ENCODE results near the gene IGSF5.

IGSF5 gene

DNA sequence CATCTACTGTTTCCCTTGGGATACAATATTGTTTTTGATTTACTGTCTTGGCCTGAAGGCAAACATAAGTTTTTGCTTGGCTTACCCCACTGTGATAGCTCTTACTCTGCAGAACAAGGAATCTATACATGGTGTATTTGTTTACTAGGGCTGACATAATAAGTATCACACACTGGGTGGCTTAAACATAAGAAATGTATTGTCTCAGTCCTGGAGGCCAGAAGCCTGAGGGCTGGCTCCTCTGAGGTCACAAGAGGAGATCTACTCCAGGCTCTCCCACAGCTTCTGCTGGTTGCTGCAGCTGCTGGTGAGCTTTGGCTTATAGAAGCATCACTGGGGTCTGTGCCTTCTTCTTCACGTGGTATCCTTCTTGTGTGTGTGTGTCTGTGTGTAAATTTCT lies 30.7 kb upstream of the IGSF5 start:
- H3K4me1 ChIP-seq (ENCODE audit: control insufficient read depth, insufficient read depth, low read length), result 0 out of 2 replicates have a peak, but pooled peaks cover 2% of the 10 kb centered on the region
- H3K9me3 ChIP-seq (ENCODE audit: control insufficient read depth, insufficient read depth, low read length), result no peaks in the 10 kb centered on the region
- no peak overlapping the region for H3K27ac ChIP-seq (ENCODE audit: low read length)
- no peaks in the 10 kb centered on the region for H3K27me3 ChIP-seq (ENCODE audit: control insufficient read depth, insufficient read depth, low read length)
- no peak for DNase-seq (ENCODE audit: low read depth, low spot score)
- no CpG with 5 or more reads among the region's 1 CpG for WGBS (ENCODE audit: insufficient coverage, insufficient read length)
- H3K36me3 ChIP-seq (ENCODE audit: control insufficient read depth, insufficient read depth, low read length), result no peaks in the 10 kb centered on the region
- no peak overlapping the region for H3K4me3 ChIP-seq (ENCODE audit: low read length)

DNA sequence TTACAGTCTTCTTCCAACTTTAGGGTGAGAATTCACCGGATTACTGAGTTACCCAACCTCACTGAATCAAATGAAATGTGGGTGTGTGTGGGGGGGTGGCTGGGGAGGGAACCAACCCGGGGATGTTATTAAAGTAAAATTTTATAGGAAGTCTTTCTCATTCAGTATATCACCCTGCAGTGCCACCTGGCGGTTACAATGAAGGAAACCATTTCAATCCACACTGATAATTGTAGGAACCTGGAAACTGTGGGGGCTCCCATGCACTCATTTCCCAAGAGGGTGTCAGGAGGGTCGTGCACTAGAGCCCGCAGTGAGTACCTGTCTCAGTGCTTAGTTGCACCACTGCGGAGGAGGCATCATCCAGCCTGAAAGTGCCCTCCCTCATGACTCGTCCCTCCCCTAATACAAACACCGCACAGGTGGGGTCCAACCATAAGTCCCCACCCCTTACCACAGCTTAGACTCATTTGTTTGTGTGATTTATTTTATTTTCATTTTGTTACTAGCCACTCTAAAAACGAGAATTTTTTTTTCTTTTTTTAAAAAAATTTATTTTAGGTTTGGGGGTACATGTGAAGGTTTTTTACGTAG lies 29.1 kb upstream of the IGSF5 start:
- WGBS (ENCODE audit: insufficient coverage, insufficient read length), result no CpG with 5 or more reads among the region's 10 CpGs
- Histone ChIP-seq H3K4me3 (ENCODE audit: low read length) (no peak overlapping the region), H3K9me3 (ENCODE audit: control insufficient read depth, insufficient read depth, low read length) (no peaks in the 10 kb centered on the region), H3K36me3 (ENCODE audit: control insufficient read depth, insufficient read depth, low read length) (no peaks in the 10 kb centered on the region), H3K27ac (ENCODE audit: low read length) (no peak overlapping the region), H3K4me1 (ENCODE audit: control insufficient read depth, insufficient read depth, low read length) (0 out of 2 replicates have a peak, but pooled peaks cover 2% of the 10 kb centered on the region), H3K27me3 (ENCODE audit: control insufficient read depth, insufficient read depth, low read length) (no peaks in the 10 kb centered on the region)
- DNase-seq (ENCODE audit: low read depth, low spot score), result no peak

DNA sequence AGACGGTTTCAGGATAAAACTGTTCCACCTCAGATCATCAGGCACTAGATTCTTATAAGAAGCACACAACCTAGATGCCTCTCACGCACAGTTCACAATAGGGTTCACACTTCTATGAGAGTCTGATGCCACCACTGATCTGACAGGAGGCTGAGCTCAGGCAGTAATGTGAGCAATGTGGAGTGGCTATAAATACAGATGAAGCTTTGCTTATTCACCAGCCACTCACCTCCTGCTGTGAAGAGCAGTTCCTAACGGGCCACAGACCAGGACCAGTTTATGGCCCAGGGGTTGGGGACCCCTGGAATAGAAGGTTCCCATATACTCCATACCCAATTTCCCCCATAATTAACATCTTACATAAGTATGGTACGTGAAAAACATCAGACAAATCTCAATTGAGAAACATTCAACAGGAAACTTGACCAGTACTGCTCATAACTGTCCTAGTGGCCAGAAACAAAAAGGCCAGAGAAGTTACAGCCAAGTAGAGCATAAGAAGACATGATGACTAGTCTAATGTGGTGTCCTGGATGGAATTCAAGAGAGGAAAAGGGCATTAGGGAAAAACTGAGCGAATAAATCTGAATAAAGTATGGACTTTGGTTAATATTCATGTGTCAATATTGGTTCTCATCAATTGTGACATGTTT lies 24.7 kb upstream of the IGSF5 start:
- WGBS (ENCODE audit: insufficient coverage, insufficient read length), result no CpG with 5 or more reads among the region's 5 CpGs
- no peak overlapping the region for H3K4me3 ChIP-seq (ENCODE audit: low read length)
- H3K27ac ChIP-seq (ENCODE audit: low read length), result no peak overlapping the region
- no peaks in the 10 kb centered on the region for H3K27me3 ChIP-seq (ENCODE audit: control insufficient read depth, insufficient read depth, low read length)
- DNase-seq (ENCODE audit: low read depth, low spot score), result no peak
- H3K4me1 ChIP-seq (ENCODE audit: control insufficient read depth, insufficient read depth, low read length), result 0 out of 2 replicates have a peak, but pooled peaks cover 2% of the 10 kb centered on the region
- H3K9me3 ChIP-seq (ENCODE audit: control insufficient read depth, insufficient read depth, low read length), result no peaks in the 10 kb centered on the region
- H3K36me3 ChIP-seq (ENCODE audit: control insufficient read depth, insufficient read depth, low read length), result no peaks in the 10 kb centered on the region

DNA sequence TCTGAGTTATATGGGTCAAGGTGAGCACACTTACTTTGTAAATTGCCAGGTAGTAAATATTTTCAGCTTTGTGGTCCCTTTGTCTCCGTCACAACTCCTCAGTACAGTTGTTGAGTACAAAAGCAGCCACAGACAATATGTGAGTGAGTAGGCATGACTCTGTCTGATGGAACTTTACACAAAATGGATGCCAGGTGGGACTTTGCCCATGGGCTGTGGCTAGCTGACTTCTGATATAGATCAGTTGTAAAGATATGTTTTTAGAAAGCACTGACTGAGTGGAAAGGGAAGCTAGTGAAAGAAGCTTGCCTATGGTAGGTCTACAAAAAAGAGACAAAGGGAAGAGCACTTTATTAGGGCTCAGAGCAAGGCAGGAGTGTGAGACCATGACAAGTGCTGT lies 23.1 kb upstream of the IGSF5 start:
- DNase-seq (ENCODE audit: low read depth, low spot score), result no peak
- Histone ChIP-seq H3K4me3 (ENCODE audit: low read length) (no peak overlapping the region), H3K27ac (ENCODE audit: low read length) (no peak overlapping the region), H3K36me3 (ENCODE audit: control insufficient read depth, insufficient read depth, low read length) (peaks cover 3% of the 10 kb centered on the region; the same call in 1 of the 2 replicates), H3K4me1 (ENCODE audit: control insufficient read depth, insufficient read depth, low read length) (no peaks in the 10 kb centered on the region), H3K9me3 (ENCODE audit: control insufficient read depth, insufficient read depth, low read length) (no peaks in the 10 kb centered on the region), H3K27me3 (ENCODE audit: control insufficient read depth, insufficient read depth, low read length) (no peaks in the 10 kb centered on the region)
- no CpG with 5 or more reads among the region's 1 CpG for WGBS (ENCODE audit: insufficient coverage, insufficient read length)

DNA sequence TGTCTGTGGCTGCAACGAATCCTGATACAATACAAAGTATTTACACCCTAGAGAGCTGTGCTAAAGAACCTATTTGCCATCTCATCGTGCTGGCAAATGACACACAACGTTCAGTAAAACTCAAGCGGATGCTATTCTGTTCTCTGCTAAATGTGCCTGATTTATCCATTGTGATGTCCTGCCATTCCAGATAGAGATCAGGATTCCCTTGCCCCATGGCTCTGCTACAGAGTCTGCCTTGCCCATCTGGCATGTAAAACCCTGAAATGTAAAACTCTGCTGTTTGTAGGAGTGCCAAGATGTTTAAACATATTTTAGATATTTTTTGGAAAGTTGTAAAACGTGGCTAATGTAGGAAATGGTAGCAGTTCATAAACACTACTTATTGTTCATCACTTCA lies 20.0 kb upstream of the IGSF5 start:
- no peak for DNase-seq (ENCODE audit: low read depth, low spot score)
- WGBS (ENCODE audit: insufficient coverage, insufficient read length), result no CpG with 5 or more reads among the region's 5 CpGs
- no peak overlapping the region for H3K27ac ChIP-seq (ENCODE audit: low read length)
- H3K4me1 ChIP-seq (ENCODE audit: control insufficient read depth, insufficient read depth, low read length), result no peaks in the 10 kb centered on the region
- peaks cover 4% of the 10 kb centered on the region; the same call in 1 of the 2 replicates for H3K36me3 ChIP-seq (ENCODE audit: control insufficient read depth, insufficient read depth, low read length)
- no peaks in the 10 kb centered on the region for H3K27me3 ChIP-seq (ENCODE audit: control insufficient read depth, insufficient read depth, low read length)
- H3K9me3 ChIP-seq (ENCODE audit: control insufficient read depth, insufficient read depth, low read length), result no peaks in the 10 kb centered on the region
- no peak overlapping the region for H3K4me3 ChIP-seq (ENCODE audit: low read length)

DNA sequence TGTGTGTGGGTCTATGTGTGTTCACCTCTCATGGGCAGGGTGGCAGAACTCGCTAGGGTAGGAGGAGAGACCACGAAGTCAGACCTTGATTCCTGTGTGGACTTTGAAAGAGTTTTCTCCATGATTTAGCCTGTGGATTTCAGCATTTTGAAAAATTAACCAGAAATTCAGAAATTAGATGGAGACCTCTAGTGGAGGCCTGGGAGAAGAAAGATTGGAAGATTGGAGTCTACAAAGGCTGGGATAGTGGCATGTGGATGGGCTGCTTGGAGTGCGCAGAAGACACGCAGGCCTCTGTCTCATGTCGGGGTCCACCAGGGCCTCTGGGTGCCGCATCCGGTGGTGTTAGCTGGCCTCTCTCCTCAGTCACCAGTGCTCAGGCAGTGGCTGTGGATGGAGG lies 18.9 kb upstream of the IGSF5 start:
- H3K4me3 ChIP-seq (ENCODE audit: low read length), result no peak overlapping the region
- no CpG with 5 or more reads among the region's 7 CpGs for WGBS (ENCODE audit: insufficient coverage, insufficient read length)
- peaks cover 4% of the 10 kb centered on the region; the same call in 1 of the 2 replicates for H3K36me3 ChIP-seq (ENCODE audit: control insufficient read depth, insufficient read depth, low read length)
- no peak overlapping the region for H3K27ac ChIP-seq (ENCODE audit: low read length)
- H3K27me3 ChIP-seq (ENCODE audit: control insufficient read depth, insufficient read depth, low read length), result no peaks in the 10 kb centered on the region
- no peaks in the 10 kb centered on the region for H3K9me3 ChIP-seq (ENCODE audit: control insufficient read depth, insufficient read depth, low read length)
- H3K4me1 ChIP-seq (ENCODE audit: control insufficient read depth, insufficient read depth, low read length), result no peaks in the 10 kb centered on the region
- no peak for DNase-seq (ENCODE audit: low read depth, low spot score)

DNA sequence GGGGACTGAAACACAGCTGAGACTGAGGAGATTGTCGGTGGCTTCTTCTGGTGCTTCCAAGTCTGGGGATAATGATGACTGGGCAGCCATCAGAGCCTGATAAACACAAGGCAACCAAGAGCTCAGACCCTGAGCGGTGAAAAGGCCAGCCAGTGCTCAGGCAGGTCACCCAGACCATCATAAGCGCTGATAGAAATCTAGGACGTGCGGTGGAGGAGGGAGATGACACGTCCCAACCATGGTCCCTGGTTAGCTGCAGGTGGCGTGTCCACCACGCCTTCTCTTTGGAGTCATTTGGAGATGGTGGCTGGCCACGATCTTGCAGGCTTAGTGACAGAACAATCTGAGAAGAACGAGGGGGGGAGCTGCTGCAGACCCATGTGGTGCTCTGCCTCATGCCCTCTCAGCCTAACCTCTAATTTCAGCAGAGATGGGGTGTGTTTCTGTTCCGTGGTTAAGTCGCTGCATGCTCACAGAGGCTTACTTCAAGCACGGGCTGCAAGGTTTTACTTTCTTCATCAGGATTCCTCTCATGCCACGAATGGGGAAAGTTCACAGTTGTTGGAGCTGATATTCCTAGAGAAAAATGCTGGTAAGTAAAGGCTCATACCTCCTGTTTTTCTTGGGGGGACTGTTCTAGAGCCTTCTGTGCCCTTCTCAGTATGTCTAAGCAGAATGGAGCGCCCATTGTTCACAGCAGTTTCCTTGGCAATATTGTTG lies 17.4 kb upstream of the IGSF5 start:
- Histone ChIP-seq H3K27ac (ENCODE audit: low read length) (no peak overlapping the region), H3K4me1 (ENCODE audit: control insufficient read depth, insufficient read depth, low read length) (no peaks in the 10 kb centered on the region), H3K27me3 (ENCODE audit: control insufficient read depth, insufficient read depth, low read length) (no peaks in the 10 kb centered on the region), H3K4me3 (ENCODE audit: low read length) (no peak overlapping the region), H3K9me3 (ENCODE audit: control insufficient read depth, insufficient read depth, low read length) (no peaks in the 10 kb centered on the region), H3K36me3 (ENCODE audit: control insufficient read depth, insufficient read depth, low read length) (peaks cover 4% of the 10 kb centered on the region; the same call in 1 of the 2 replicates)
- no peak for DNase-seq (ENCODE audit: low read depth, low spot score)
- no CpG with 5 or more reads among the region's 15 CpGs for WGBS (ENCODE audit: insufficient coverage, insufficient read length)

DNA sequence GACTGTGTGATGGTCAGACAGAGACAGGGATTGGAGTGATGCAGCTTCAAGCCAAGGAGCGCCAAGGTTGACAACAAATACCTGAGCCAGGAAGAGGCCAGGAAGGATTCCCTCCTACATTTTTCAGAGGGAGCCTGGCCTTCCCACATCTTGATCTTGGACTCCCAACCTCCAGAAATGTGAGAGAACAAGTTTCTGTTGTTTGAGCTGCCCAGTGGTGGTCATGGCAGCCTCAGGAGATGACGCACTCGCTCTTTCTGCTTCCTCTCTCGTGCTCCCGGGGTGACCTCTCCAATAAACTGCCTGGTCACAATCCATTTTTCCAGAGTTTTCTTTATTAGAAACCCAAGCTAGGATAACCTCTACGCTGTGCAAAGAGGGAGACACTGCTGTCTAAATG lies 16.6 kb upstream of the IGSF5 start:
- no peak overlapping the region for H3K4me3 ChIP-seq (ENCODE audit: low read length)
- WGBS (ENCODE audit: insufficient coverage, insufficient read length), result no CpG with 5 or more reads among the region's 6 CpGs
- H3K27me3 ChIP-seq (ENCODE audit: control insufficient read depth, insufficient read depth, low read length), result no peaks in the 10 kb centered on the region
- H3K27ac ChIP-seq (ENCODE audit: low read length), result no peak overlapping the region
- H3K36me3 ChIP-seq (ENCODE audit: control insufficient read depth, insufficient read depth, low read length), result peaks cover 4% of the 10 kb centered on the region; the same call in 1 of the 2 replicates
- no peaks in the 10 kb centered on the region for H3K4me1 ChIP-seq (ENCODE audit: control insufficient read depth, insufficient read depth, low read length)
- H3K9me3 ChIP-seq (ENCODE audit: control insufficient read depth, insufficient read depth, low read length), result no peaks in the 10 kb centered on the region
- no peak for DNase-seq (ENCODE audit: low read depth, low spot score)

DNA sequence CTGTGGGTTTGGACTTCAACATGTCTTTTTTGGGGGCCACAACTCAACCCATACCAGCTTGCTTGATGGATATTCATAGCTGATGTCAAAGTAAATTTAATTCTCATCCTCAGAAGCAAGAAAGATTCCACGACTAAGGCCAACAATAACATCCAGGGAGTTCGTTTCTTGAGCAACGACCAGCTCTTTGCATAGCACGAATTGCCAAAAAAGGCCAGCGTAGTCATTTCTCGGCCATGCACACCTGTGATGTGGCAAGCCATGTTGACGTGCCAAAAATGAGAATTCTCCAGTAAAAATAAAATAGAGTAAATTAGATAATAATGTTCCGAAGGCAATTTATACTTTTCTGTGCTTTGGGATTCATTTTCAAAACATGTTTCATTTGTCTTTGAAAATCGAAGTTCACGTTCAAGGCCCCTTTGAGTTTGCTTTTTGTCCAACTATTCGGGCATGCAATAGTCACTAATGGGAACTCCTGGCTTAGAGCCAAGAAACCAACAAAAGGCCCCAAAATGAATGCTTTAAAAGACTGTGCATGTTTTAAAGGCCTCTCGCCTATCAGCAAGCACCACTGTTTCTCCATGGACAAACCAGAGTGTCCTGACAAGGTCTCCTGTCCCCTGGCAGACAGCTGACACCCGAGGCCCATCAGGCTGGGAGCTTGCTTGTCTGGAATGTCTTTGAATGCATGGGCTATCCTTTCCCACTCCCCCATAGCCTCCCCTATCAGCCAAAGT lies 14.4 kb upstream of the IGSF5 start:
- Histone ChIP-seq H3K9me3 (ENCODE audit: control insufficient read depth, insufficient read depth, low read length) (no peaks in the 10 kb centered on the region), H3K27ac (ENCODE audit: low read length) (no peak overlapping the region), H3K4me1 (ENCODE audit: control insufficient read depth, insufficient read depth, low read length) (no peaks in the 10 kb centered on the region), H3K4me3 (ENCODE audit: low read length) (no peak overlapping the region), H3K36me3 (ENCODE audit: control insufficient read depth, insufficient read depth, low read length) (peaks cover 4% of the 10 kb centered on the region; the same call in 1 of the 2 replicates), H3K27me3 (ENCODE audit: control insufficient read depth, insufficient read depth, low read length) (no peaks in the 10 kb centered on the region)
- no peak for DNase-seq (ENCODE audit: low read depth, low spot score)
- no CpG with 5 or more reads among the region's 13 CpGs for WGBS (ENCODE audit: insufficient coverage, insufficient read length)

DNA sequence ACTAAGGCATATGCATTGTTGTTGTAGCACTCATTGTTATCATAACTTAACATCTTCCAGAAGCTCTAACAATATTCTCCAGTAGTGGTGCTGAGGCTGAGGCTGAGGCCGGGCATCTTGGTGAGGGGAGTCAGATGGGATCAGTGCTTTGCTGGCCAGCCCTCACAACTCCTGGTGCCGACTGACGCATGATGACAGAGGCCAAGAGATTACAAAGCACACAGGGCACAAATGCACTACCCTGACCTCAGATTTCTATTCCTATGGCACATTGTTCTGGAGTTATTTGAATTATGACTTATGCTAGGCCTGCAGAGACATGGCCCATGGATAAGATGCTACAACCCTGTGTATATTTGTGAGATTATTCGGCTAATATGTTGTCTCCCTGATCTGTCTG lies 8.3 kb upstream of the IGSF5 start:
- no peak for DNase-seq (ENCODE audit: low read depth, low spot score)
- no peaks in the 10 kb centered on the region for H3K36me3 ChIP-seq (ENCODE audit: control insufficient read depth, insufficient read depth, low read length)
- H3K9me3 ChIP-seq (ENCODE audit: control insufficient read depth, insufficient read depth, low read length), result no peaks in the 10 kb centered on the region
- no peak overlapping the region for H3K27ac ChIP-seq (ENCODE audit: low read length)
- H3K4me3 ChIP-seq (ENCODE audit: low read length), result no peak overlapping the region
- no peaks in the 10 kb centered on the region for H3K4me1 ChIP-seq (ENCODE audit: control insufficient read depth, insufficient read depth, low read length)
- H3K27me3 ChIP-seq (ENCODE audit: control insufficient read depth, insufficient read depth, low read length), result no peaks in the 10 kb centered on the region
- WGBS (ENCODE audit: insufficient coverage, insufficient read length), result no CpG with 5 or more reads among the region's 4 CpGs

Data from iPS DF 6.9 (cell line).